ENCODE results near the gene NCBP3. TPM values are rescaled to one million over a fixed set of nuclear protein-coding genes. Genes with fewer than 3 reads are reported as not detected.

The NCBP3 gene
- total and polyA plus RNA-seq, 12 donors, result 11.0 to 36.6 (median 23.0) TPM

DNA sequence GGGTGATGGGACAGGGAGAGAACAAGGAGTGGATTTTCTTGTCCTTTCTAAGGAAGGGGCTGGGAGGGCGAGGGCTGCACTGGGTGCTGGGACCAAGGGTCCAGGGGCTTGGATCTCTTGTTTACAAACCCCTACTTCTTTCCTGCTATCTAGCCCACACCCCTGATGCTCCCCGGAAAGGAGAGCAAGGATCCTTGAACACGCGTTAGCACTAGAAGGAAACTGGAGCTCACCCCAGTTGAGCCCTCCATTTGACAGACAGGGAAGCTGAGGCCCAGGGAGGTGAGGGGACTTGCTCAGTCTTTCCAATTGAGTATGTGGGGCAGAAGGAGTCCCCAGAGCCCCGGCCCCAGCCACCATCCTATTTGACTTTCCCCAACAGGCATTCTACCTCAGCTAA lies 40.5 kb downstream of the NCBP3 start:
- peak in 1 of 7 donors; percentile 11 for DNase-seq
- intact Hi-C loops (cut with DNase I), result no loop called here
- Histone ChIP-seq H3K4me3 (no peak overlapping the region), H3K36me3 (replicated peaks in 1 of 2) (peaks cover 0 to 28% of the 10 kb centered on the region in 2 donors), H3K27me3 (no peaks in the 10 kb centered on the region), H3K4me1 (replicated peaks in 1 of 2) (peaks cover 14 to 22% of the 10 kb centered on the region in 2 donors), H3K27ac (no peak overlapping the region), H3K9me3 (replicated peaks in 1 of 3) (no peaks in the 10 kb centered on the region)
- TF ChIP-seq POLR2A (IDR thresholded peaks at IDR 0.05), result no peak
- TF ChIP-seq CTCF (IDR thresholded peaks at IDR 0.05), result no peak
- WGBS, 4 donors, result 72 to 98% (median 86%) methylated on average over 3 to 5 of the region's 5 CpGs

DNA sequence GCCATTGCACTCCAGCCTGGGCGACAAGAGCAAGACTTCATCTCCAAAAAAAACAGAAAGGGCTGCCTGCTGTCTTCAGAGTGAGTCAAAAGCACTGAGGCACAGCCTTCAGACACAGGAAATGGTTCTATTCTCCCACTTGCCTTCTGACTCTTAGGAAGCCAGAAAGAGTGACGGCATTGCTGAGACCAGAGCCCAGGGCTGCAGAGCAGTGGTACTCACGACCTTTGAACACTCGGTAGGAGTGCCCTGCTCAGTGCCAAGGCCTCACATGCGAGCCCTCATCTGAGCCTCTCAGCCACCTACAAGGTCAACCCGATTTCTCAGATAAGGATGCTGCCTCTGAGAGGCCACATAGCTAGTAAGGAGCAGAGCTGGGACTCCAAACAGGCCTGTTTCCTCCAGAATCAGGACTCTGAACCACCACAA lies 41.5 kb downstream of the NCBP3 start:
- WGBS, 4 donors, result 33 to 70% (median 55%) methylated on average over 5 to 6 of the region's 6 CpGs
- no peaks in the 10 kb centered on the region for H3K27me3 ChIP-seq
- H3K9me3 ChIP-seq (replicated peaks in 1 of 3), result no peaks in the 10 kb centered on the region
- DNase-seq, result peak in 5 of 7 donors; percentile 51 to 73 (median 60)
- intact Hi-C loops (cut with DNase I), result no loop called here
- peaks cover 14 to 22% of the 10 kb centered on the region in 2 donors for H3K4me1 ChIP-seq (replicated peaks in 1 of 2)
- TF ChIP-seq CTCF (IDR thresholded peaks at IDR 0.05) (no peak), POLR2A (IDR thresholded peaks at IDR 0.05) (no peak)
- H3K27ac ChIP-seq, result peak overlapping the region in 3 of 5 donors; percentile 73 to 90 (median 78)
- H3K4me3 ChIP-seq, result no peak overlapping the region
- peaks cover 0 to 19% of the 10 kb centered on the region in 2 donors for H3K36me3 ChIP-seq (replicated peaks in 1 of 2)

- H3K27me3 ChIP-seq, result no peaks in the 10 kb centered on the region
- intact Hi-C loops (cut with DNase I), result no loop called here
- DNase-seq, result no peak
- peaks cover 14 to 31% of the 10 kb centered on the region in 2 donors for H3K4me1 ChIP-seq (replicated peaks in 1 of 2)
- no peaks in the 10 kb centered on the region for H3K9me3 ChIP-seq (replicated peaks in 1 of 3)
- H3K36me3 ChIP-seq (replicated peaks in 1 of 2), result peaks cover 0 to 9% of the 10 kb centered on the region in 2 donors
- 42 to 54% (median 51%) methylated on average over 5 of the region's 5 CpGs for WGBS, 4 donors
- H3K4me3 ChIP-seq, result peak overlapping the region in 1 of 4 donors; percentile 4
- peak overlapping the region; percentile 74 to 92 (median 81) for H3K27ac ChIP-seq
- no peak for TF ChIP-seq POLR2A (IDR thresholded peaks at IDR 0.05)
- no peak for TF ChIP-seq CTCF (IDR thresholded peaks at IDR 0.05)
These were observed 42.8 kb downstream of the NCBP3 start for GRCh38 chr17:3803308-3803640.

DNA sequence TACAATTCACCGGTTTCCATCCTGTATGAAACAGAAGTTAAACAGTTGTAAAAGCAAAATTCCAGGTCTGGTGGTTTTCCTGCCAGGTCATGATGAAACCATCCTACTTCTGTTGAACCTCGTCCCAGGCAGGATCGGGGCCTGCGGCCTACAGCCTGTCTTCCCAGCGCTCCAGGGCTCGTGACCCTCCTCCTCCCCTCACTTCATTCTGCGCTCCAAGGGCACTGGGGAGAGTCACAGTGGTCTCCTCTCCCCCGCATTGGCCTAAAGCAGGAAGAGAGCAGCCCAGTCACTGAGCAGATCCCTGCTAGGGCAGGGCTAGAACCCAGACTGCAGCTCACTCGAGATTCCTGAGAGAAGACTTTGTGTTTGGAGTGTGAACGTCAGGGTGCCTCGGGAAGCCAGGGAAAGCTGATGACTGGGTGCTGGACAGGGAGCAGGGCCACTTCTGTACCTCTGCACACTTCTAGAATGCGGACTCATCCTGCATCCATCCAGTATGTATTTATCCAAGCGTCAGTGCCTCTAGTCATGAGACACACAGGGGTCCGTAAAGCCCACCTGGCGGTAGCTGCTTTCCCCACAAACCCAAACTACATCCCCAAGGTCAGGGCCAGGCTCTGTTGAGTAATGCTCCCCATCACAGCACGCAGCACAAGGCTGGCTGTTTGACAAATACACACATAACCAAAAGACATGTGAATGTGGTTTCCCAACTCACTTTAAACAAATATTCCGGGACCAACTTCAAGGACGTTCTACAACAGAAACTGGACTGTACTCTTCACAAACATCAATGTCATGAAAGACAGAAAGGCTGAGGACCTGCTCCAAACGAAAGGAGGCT lies 43.4 kb downstream of the NCBP3 start:
- no peaks in the 10 kb centered on the region for H3K9me3 ChIP-seq (replicated peaks in 1 of 3)
- no peaks in the 10 kb centered on the region for H3K27me3 ChIP-seq
- intact Hi-C loops (cut with DNase I), result no loop called here
- peaks cover 0 to 3% of the 10 kb centered on the region in 2 donors for H3K36me3 ChIP-seq (replicated peaks in 1 of 2)
- peaks cover 14 to 31% of the 10 kb centered on the region in 2 donors for H3K4me1 ChIP-seq (replicated peaks in 1 of 2)
- peak; percentile 55 to 91 (median 83) for DNase-seq
- TF ChIP-seq CTCF (IDR thresholded peaks at IDR 0.05) (peak in 1 of 6 experiments; percentile 6), POLR2A (IDR thresholded peaks at IDR 0.05) (peak in 1 of 2 donors; percentile 36)
- H3K4me3 ChIP-seq, result peak overlapping the region in 1 of 4 donors; percentile 4
- peak overlapping the region; percentile 74 to 92 (median 81) for H3K27ac ChIP-seq
- WGBS, 4 donors, result 41 to 64% (median 48%) methylated on average over 14 to 19 of the region's 19 CpGs
